Smooth muscle cell (in vitro differentiated cells): ENCODE data around the gene ARHGAP8. TPM values are rescaled to one million over a fixed set of nuclear protein-coding genes. Genes with fewer than 3 reads are reported as not detected.

Experiments used
- DNase-seq: peaks from one replicate; lab custom pipeline; 2025; ENCODE audit not compliant: unreplicated experiment; lab: John Stamatoyannopoulos, UW
- H2AFZ ChIP-seq: fragments of 200-600 bp; sonication (generic); 2 replicates; pipeline ENCODE4 v1.6.0; 2016; ENCODE audit warnings: antibody characterized with exemption, low read depth, mild to moderate bottlenecking
- H3F3A ChIP-seq: fragments of 200-600 bp; sonication (generic); 2 replicates; pipeline ENCODE4 v1.6.0; 2017; ENCODE audit warnings: antibody characterized with exemption, low read depth
- H3K27ac ChIP-seq: fragments of 200-600 bp; sonication (generic); 2 replicates; pipeline ENCODE4 v1.5.1; 2016; ENCODE audit warnings: low read depth, mild to moderate bottlenecking
- H3K27me3 ChIP-seq: fragments of 200-600 bp; sonication (generic); 2 replicates; pipeline ENCODE4 v1.6.1; 2016; ENCODE audit warnings: low read depth, mild to moderate bottlenecking
- H3K36me3 ChIP-seq: fragments of 200-600 bp; sonication (generic); 2 replicates; pipeline ENCODE4 v1.5.1; 2016; ENCODE audit warnings: low read depth
- H3K4me1 ChIP-seq: fragments of 200-600 bp; sonication (generic); 2 replicates; pipeline ENCODE4 v1.5.1; 2016; ENCODE audit warnings: low read depth
- H3K4me2 ChIP-seq: fragments of 200-600 bp; sonication (generic); 2 replicates; pipeline ENCODE4 v1.6.0; 2016; ENCODE audit warnings: mild to moderate bottlenecking
- H3K4me3 ChIP-seq: fragments of 200-600 bp; sonication (generic); 2 replicates; pipeline ENCODE4 v1.5.1; 2016; ENCODE audit warnings: mild to moderate bottlenecking
- H3K79me2 ChIP-seq: fragments of 200-600 bp; sonication (generic); 2 replicates; pipeline ENCODE4 v1.6.0; 2016; ENCODE audit warnings: low read depth, mild to moderate bottlenecking
- H3K9ac ChIP-seq: fragments of 200-600 bp; sonication (generic); 2 replicates; pipeline ENCODE4 v1.6.0; 2016; ENCODE audit warnings: low read depth
- H3K9me3 ChIP-seq: fragments of 200-600 bp; sonication (generic); replicated peaks from 2 replicates; pipeline ENCODE4 v1.5.1; 2016; ENCODE audit warnings: low read depth
- H4K20me1 ChIP-seq: fragments of 200-600 bp; sonication (generic); 2 replicates; pipeline ENCODE4 v1.6.0; 2016; ENCODE audit warnings: low read depth
- WGBS: methylation state at CpG from one replicate; pipeline ENCODE4 v1.1.7; 2016; ENCODE audit warnings: low lambda C conversion rate; 5-methylcytosine and 5-hydroxymethylcytosine counted together
- polyA plus RNA-seq: library from polyadenylated mRNA; unstranded; fragments of >200 nt; fragmentation: Nextera tagmentation; extraction: Ambion mirVana; gene quantifications from 2 replicates; pipeline ENCODE4 v1.2.1, GENCODE V29; 2016
- total RNA-seq: library from RNA; depleted of rRNA; stranded (reverse); fragments of >200 nt; gene quantifications from 2 replicates; pipeline ENCODE4 v1.2.3, GENCODE V29; 2014
- TF ChIP-seq, protein P1 (sequence below): fragments of 200-600 bp; sonication (generic); IDR thresholded peaks from 2 replicates; pipeline ENCODE4 v1.5.1; 2017; ENCODE audit warnings: borderline replicate concordance, mild to moderate bottlenecking, antibody characterized with exemption; ENCODE audit not compliant: insufficient read depth, poor library complexity, severe bottlenecking

Gene ARHGAP8
- total and polyA plus RNA-seq, 2 experiments from 2014 or later = 5.8 to 11.4 TPM

GRCh38 chr22:44893731-44894080 is 141.3 kb downstream of the ARHGAP8 start:
- Histone ChIP-seq H3K27me3 (no peaks in the 10 kb centered on the region), H3K9me3 (no peaks in the 10 kb centered on the region), H3F3A (no peaks in the 10 kb centered on the region), H3K27ac (no peak overlapping the region), H2AFZ (no peak overlapping the region), H3K9ac (no peak overlapping the region), H3K4me1 (no peaks in the 10 kb centered on the region), H4K20me1 (no peaks in the 10 kb centered on the region), H3K36me3 (no peaks in the 10 kb centered on the region), H3K4me3 (no peak overlapping the region), H3K79me2 (no peaks in the 10 kb centered on the region), H3K4me2 (no peak overlapping the region)
- TF ChIP-seq, protein P1, sequence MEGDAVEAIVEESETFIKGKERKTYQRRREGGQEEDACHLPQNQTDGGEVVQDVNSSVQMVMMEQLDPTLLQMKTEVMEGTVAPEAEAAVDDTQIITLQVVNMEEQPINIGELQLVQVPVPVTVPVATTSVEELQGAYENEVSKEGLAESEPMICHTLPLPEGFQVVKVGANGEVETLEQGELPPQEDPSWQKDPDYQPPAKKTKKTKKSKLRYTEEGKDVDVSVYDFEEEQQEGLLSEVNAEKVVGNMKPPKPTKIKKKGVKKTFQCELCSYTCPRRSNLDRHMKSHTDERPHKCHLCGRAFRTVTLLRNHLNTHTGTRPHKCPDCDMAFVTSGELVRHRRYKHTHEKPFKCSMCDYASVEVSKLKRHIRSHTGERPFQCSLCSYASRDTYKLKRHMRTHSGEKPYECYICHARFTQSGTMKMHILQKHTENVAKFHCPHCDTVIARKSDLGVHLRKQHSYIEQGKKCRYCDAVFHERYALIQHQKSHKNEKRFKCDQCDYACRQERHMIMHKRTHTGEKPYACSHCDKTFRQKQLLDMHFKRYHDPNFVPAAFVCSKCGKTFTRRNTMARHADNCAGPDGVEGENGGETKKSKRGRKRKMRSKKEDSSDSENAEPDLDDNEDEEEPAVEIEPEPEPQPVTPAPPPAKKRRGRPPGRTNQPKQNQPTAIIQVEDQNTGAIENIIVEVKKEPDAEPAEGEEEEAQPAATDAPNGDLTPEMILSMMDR = no peak
- WGBS = 87% methylated on average over 7 of the region's 7 CpGs
- DNase-seq = no peak

DNA sequence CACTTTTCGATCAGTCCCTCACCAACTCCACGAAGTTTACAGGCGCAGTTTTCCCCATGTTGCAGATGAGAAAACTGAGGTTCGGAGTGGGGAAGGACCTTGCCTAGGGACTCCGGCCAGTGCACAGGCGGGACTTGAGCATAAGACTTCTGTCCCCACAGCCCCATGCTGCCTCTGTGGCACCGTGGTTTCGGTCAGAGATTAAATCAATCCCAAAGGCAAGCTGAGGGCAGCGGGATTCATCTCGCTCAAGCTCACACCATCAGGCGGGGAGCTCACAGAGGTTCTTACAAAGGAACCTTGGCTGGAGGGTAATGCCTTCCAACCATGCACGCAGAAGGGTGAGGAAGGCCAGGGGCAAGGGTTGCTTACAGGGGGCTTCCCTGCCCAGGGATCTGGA is 141.9 kb downstream of the ARHGAP8 start:
- Histone ChIP-seq H3K27me3 (no peaks in the 10 kb centered on the region), H3K4me2 (no peak overlapping the region), H3K9me3 (no peaks in the 10 kb centered on the region), H3K79me2 (no peaks in the 10 kb centered on the region), H3K4me1 (no peaks in the 10 kb centered on the region), H2AFZ (no peak overlapping the region), H3K4me3 (no peak overlapping the region), H3K36me3 (no peaks in the 10 kb centered on the region), H3F3A (no peaks in the 10 kb centered on the region), H3K9ac (no peak overlapping the region), H4K20me1 (no peaks in the 10 kb centered on the region), H3K27ac (no peak overlapping the region)
- WGBS = 96% methylated on average over 12 of the region's 12 CpGs
- TF ChIP-seq, protein P1 = no peak
- no peak for DNase-seq

GRCh38 chr22:44894782-44895181 is 142.4 kb downstream of the ARHGAP8 start:
- Histone ChIP-seq H3K9ac (no peak overlapping the region), H3K36me3 (no peaks in the 10 kb centered on the region), H3K4me2 (no peak overlapping the region), H3K9me3 (no peaks in the 10 kb centered on the region), H3K79me2 (no peaks in the 10 kb centered on the region), H3K4me1 (no peaks in the 10 kb centered on the region), H4K20me1 (no peaks in the 10 kb centered on the region), H2AFZ (no peak overlapping the region), H3K4me3 (no peak overlapping the region), H3K27ac (no peak overlapping the region), H3K27me3 (no peaks in the 10 kb centered on the region), H3F3A (no peaks in the 10 kb centered on the region)
- 96% methylated on average over 14 of the region's 14 CpGs for WGBS
- no peak for DNase-seq
- TF ChIP-seq, protein P1 = no peak

- Histone ChIP-seq H3K36me3 (no peaks in the 10 kb centered on the region), H3K4me2 (no peak overlapping the region), H2AFZ (no peak overlapping the region), H3K9ac (no peak overlapping the region), H3K27ac (no peak overlapping the region), H3K79me2 (no peaks in the 10 kb centered on the region), H3K4me1 (no peaks in the 10 kb centered on the region), H3K27me3 (no peaks in the 10 kb centered on the region), H3F3A (no peaks in the 10 kb centered on the region), H3K9me3 (peaks cover under 1% of the 10 kb centered on the region), H3K4me3 (no peak overlapping the region), H4K20me1 (no peaks in the 10 kb centered on the region)
- 94% methylated on average over 23 of the region's 23 CpGs for WGBS
- TF ChIP-seq, protein P1 = no peak
- no peak for DNase-seq
Observed at GRCh38 chr22:44895296-44896055, 143.1 kb downstream of the ARHGAP8 start.
